Effector memory CD8-positive, alpha-beta T cell (primary cell): Measurements from ENCODE around the gene PUSL1.

Experiments
- ATAC-seq: fragments of 150-1000 bp; cut with Tn5 transposase; replicated peaks from 2 replicates; pipeline ENCODE4 v1.10.0; 2021; ENCODE audit warnings: mild to moderate bottlenecking, moderate library complexity
- DNase-seq, 3 experiments: peaks; one replicate each; pipeline ENCODE4 v3.0.0; 2021
- H3K27ac Mint-ChIP-seq, 2 donors: one replicate each; pipeline ENCODE4 v1.8.0; 2022; ENCODE audit warnings: mild to moderate bottlenecking in 2 of 2, mixed read lengths in 2 of 2, moderate library complexity in 2 of 2
- H3K27me3 Mint-ChIP-seq, 2 donors: one replicate each; pipeline ENCODE4 v1.8.0; 2022; ENCODE audit warnings: mixed read lengths in 2 of 2
- H3K36me3 Mint-ChIP-seq: one replicate; pipeline ENCODE4 v1.8.0; 2022; ENCODE audit warnings: mild to moderate bottlenecking, moderate library complexity, mixed read lengths; ENCODE audit not compliant: insufficient read depth
- H3K4me1 Mint-ChIP-seq, 2 donors: one replicate each; pipeline ENCODE4 v1.8.0; 2022; ENCODE audit warnings: low read depth in 2 of 2, mixed read lengths in 2 of 2
- H3K4me3 Mint-ChIP-seq, 2 donors: one replicate each; pipeline ENCODE4 v1.8.0; 2022; ENCODE audit warnings: mild to moderate bottlenecking in 2 of 2, mixed read lengths in 2 of 2, moderate library complexity in 2 of 2
- H3K9me3 Mint-ChIP-seq, 2 donors: one replicate each; pipeline ENCODE4 v1.8.0; 2022; ENCODE audit warnings: mixed read lengths in 2 of 2

The PUSL1 gene

DNA sequence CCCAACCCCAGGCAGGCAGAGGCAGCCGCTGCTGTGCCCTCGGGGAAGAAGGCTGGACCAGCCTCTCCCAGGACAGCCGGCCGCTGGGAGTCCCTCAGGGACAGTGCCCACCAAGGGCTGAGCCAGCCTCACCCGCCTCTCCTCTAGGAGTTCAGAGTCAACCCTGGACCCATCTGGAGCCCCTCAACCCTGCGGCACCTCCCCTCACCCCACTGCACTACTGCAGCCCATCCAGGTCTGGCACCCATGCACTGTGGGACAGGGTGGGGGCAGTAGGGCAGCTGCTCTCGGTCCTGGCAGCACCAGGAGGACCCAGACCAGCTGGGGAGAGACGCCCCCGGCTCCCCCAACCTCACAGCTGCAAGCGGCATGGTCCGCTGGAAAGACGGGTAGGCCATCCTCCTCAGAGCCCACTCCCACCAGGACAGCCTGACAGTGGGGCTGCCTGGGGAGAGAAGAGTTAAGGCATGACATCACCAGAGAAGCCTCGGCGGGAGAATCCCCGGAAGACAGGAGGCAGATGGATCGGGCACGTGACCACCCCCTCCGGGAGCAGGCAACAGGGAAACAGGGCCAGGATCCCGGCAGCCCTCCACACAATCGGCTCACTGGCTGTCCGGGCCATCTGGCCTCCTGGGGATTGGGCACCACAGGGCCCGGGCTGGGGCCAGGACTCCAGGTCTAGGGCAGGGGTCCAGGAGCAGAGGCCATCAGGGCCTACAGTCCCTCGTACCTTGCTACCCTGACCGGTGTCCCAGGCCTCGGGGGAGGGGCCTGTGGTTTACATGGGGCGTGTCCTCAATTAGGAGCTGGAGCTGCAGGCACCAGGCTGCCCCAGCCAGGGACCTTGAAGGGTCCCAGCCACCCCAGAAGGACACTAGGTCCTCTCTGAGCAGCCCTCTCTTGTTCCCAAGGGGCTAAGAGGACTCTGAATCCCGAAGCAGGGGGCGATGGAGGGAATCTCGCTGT is 3.8 kb upstream of the PUSL1 start:
- Mint-ChIP-seq H3K9me3 (no peaks in the 10 kb centered on the region), H3K36me3 (peaks cover 19% of the 10 kb centered on the region), H3K27me3 (no peaks in the 10 kb centered on the region), H3K27ac (peak overlapping the region in 1 of 2 donors; percentile 78), H3K4me1 (peaks cover 17 to 20% of the 10 kb centered on the region in 2 donors), H3K4me3 (peak overlapping the region; percentile 80 to 84)
- ATAC-seq (no peak), DNase-seq (no peak)

- ATAC-seq (peak; percentile 39), DNase-seq (peak; percentile 71 to 73 (median 72))
- H3K36me3 Mint-ChIP-seq = peaks cover 28% of the 10 kb centered on the region
- H3K4me1 Mint-ChIP-seq = peaks cover 17 to 20% of the 10 kb centered on the region in 2 donors
- no peaks in the 10 kb centered on the region for H3K27me3 Mint-ChIP-seq
- H3K9me3 Mint-ChIP-seq = no peaks in the 10 kb centered on the region
- H3K27ac Mint-ChIP-seq = peak overlapping the region; percentile 58 to 78
- H3K4me3 Mint-ChIP-seq = peak overlapping the region; percentile 80 to 84
Measured at GRCh38 chr1:1305300-1306069, 2.9 kb upstream of the PUSL1 start.

GRCh38 chr1:1306070-1306660 is 2.2 kb upstream of the PUSL1 start:
- peak overlapping the region; percentile 80 to 84 for H3K4me3 Mint-ChIP-seq
- H3K36me3 Mint-ChIP-seq = peaks cover 31% of the 10 kb centered on the region
- no peaks in the 10 kb centered on the region for H3K27me3 Mint-ChIP-seq

DNA sequence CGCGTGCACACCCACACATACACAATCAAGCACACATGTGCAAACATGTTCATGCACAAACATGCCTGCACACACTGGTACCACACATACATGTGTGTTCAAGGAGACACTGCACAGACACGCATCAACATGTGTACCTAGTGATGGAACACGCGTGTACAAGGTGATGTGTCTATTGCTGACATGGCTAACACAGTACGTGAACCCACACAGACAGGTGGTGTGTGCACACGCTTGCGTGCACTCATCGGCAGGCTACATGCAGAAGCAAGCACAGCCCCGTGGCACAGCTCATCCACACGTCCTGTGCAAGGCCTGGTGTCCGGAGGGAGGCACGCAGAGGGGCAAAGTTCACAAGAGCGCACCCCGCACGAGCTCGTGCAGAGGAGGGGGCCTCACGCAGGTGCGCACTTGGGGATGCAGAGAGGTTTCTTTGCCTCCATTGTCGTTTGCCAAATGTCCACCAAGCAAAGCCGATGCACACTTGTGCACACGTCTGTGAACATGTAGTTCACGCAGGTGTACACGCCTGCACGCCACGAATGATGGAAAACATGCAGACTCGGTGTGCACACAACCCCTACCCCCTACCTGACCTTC is 1.6 kb upstream of the PUSL1 start:
- peak overlapping the region; percentile 80 to 84 for H3K4me3 Mint-ChIP-seq
- ATAC-seq = no peak
- no peak for DNase-seq
- H3K27ac Mint-ChIP-seq = peak overlapping the region in 1 of 2 donors; percentile 78
- H3K36me3 Mint-ChIP-seq = peaks cover 35% of the 10 kb centered on the region
- no peaks in the 10 kb centered on the region for H3K9me3 Mint-ChIP-seq
- H3K27me3 Mint-ChIP-seq = no peaks in the 10 kb centered on the region
- H3K4me1 Mint-ChIP-seq = peaks cover 17 to 20% of the 10 kb centered on the region in 2 donors

More at GRCh38 chr1:1306070-1306660, 2.2 kb upstream of the PUSL1 start:
- peaks cover 17 to 20% of the 10 kb centered on the region in 2 donors for H3K4me1 Mint-ChIP-seq
- no peaks in the 10 kb centered on the region for H3K9me3 Mint-ChIP-seq
- DNase-seq (no peak), ATAC-seq (no peak)
- H3K27ac Mint-ChIP-seq = peak overlapping the region; percentile 58 to 78

DNA sequence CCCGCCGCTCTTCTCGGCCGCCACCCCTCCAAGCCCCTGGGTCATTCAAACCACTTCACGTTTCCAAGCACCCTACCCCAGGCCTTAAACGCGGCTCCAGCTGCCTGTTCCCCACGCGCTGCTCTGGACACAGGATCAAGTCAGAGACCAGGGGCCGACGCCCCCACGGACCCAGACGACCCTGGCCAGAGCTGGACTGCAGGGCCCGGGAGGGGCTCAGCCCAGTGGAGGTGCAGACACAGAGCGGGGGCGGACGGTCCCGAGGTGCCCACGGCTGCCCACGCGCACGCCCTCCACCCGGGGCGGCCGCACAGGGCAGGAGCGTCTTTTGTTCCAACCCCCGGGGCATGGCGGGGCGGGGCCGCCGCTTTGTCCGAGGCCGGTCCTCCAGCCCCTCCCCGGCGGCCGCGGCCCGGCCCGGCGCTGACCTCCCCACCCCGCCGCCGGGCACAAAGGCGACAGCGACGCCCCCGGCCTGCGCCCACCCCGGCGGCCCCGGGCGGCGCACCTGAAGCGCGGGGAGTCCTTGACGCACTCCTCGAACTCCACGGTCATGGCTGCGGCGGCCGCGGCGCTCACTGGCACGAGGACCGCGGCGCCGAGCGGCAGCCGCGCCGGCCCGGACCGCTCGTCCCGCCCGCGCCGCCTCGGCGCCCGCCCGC is 1.0 kb upstream of the PUSL1 start:
- no peaks in the 10 kb centered on the region for H3K9me3 Mint-ChIP-seq
- peak overlapping the region in 1 of 2 donors; percentile 78 for H3K27ac Mint-ChIP-seq

GRCh38 chr1:1308756-1309250 is 406 bp downstream of the PUSL1 start:
- Mint-ChIP-seq H3K27me3 (no peaks in the 10 kb centered on the region), H3K9me3 (no peaks in the 10 kb centered on the region), H3K4me3 (peak overlapping the region; percentile 79 to 80), H3K27ac (peak overlapping the region; percentile 75 to 78), H3K36me3 (peaks cover 40% of the 10 kb centered on the region), H3K4me1 (peaks cover 17 to 20% of the 10 kb centered on the region in 2 donors)
- no peak for DNase-seq
- no peak for ATAC-seq

More for the DNA sequence above, 1.0 kb upstream of the PUSL1 start:
- ATAC-seq (no peak), DNase-seq (peak in 1 of 3 experiments; percentile 16)
- Mint-ChIP-seq H3K36me3 (peaks cover 35% of the 10 kb centered on the region), H3K27me3 (no peaks in the 10 kb centered on the region), H3K4me1 (peaks cover 17 to 20% of the 10 kb centered on the region in 2 donors), H3K4me3 (peak overlapping the region; percentile 80 to 84)

DNA sequence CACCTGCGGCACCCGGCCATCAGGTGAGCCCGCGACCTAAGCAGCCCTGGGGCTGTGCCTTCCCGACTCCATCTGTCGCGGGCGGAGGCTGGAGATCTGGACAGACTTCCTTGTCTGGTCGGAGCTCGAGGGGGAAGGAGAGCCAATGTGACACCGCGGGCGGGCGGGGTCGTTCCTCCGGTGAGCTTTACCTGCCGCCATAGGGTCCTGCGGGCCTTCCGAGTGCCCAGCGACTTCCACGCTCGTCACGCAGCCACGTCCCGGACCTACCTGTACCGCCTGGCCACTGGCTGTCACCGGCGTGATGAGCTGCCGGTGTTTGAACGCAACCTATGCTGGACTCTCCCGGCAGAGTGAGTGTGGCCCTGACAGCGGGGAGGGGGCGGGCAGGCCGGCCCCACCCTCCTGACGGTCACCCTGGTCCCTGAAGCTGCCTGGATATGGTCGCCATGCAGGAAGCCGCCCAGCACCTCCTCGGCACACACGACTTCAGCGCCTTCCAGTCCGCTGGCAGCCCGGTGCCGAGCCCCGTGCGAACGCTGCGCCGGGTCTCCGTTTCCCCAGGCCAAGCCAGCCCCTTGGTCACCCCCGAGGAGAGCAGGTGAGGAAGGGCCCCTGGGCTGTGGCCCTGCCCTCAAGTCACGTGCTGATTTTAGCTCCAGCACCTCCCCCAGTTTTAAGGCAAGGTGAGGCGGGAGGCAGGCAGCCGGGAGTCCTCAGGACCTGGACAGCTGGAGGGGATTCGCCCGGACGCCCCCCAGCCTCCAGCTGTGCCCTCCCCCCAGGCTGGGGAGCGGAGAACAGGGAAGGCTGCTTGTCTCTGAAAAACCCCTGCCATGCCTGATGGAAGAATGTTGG is 1.1 kb downstream of the PUSL1 start:
- Mint-ChIP-seq H3K4me3 (peak overlapping the region; percentile 58 to 69), H3K27me3 (no peaks in the 10 kb centered on the region), H3K4me1 (peaks cover 17 to 19% of the 10 kb centered on the region in 2 donors), H3K9me3 (no peaks in the 10 kb centered on the region), H3K27ac (peak overlapping the region in 1 of 2 donors; percentile 78), H3K36me3 (peaks cover 43% of the 10 kb centered on the region)
- DNase-seq (peak in 1 of 3 experiments; percentile 20), ATAC-seq (no peak)

DNA sequence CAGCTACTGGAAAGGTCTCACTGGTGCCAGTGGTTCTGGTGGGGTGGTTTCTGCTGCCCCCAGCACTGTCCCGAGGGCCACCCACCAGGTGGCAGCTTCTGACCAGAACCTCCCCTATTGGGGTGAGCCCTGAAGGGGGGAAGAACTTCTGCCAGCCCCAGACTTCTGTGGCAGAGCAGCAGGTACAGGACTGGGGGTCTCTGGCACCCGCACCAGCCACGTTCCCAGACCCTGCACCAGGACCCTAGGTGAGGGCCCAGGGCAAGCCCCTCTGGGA is 1.6 kb downstream of the PUSL1 start:
- no peaks in the 10 kb centered on the region for H3K27me3 Mint-ChIP-seq
- H3K9me3 Mint-ChIP-seq = no peaks in the 10 kb centered on the region
- no peak for DNase-seq
- peaks cover 17 to 19% of the 10 kb centered on the region in 2 donors for H3K4me1 Mint-ChIP-seq
- no peak for ATAC-seq
- peaks cover 48% of the 10 kb centered on the region for H3K36me3 Mint-ChIP-seq
- H3K4me3 Mint-ChIP-seq = peak overlapping the region; percentile 58 to 69
- peak overlapping the region in 1 of 2 donors; percentile 78 for H3K27ac Mint-ChIP-seq

DNA sequence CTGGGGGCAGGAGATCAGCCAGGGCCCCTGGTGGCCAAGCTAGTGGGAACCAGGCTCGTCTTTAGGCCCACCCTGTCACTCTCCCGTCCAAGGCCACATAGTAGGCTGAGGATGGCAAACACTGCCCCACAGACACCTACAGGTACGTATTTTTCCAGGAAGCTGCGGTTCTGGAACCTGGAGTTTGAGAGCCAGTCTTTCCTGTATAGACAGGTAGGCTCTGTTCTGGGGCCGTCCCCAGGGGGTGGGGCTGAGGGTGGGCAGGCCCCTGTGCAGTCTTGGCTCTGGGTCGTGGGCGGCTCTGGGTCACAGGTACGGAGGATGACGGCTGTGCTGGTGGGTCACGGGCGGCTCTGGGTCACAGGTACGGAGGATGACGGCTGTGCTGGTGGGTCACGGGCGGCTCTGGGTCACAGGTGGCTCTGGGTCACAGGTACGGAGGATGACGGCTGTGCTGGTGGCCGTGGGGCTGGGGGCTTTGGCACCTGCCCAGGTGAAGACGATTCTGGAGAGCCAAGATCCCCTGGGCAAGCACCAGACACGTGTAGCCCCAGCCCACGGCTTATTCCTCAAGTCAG is 2.2 kb downstream of the PUSL1 start:
- Mint-ChIP-seq H3K9me3 (no peaks in the 10 kb centered on the region), H3K27ac (peak overlapping the region in 1 of 2 donors; percentile 53), H3K36me3 (peaks cover 50% of the 10 kb centered on the region), H3K4me3 (peak overlapping the region; percentile 29 to 43), H3K27me3 (no peaks in the 10 kb centered on the region), H3K4me1 (peaks cover 17 to 19% of the 10 kb centered on the region in 2 donors)
- no peak for ATAC-seq
- no peak for DNase-seq

GRCh38 chr1:1311107-1312104 is 3.0 kb downstream of the PUSL1 start:
- H3K36me3 Mint-ChIP-seq = peaks cover 53% of the 10 kb centered on the region
- H3K4me3 Mint-ChIP-seq = peak overlapping the region in 1 of 2 donors; percentile 43
- H3K4me1 Mint-ChIP-seq = peaks cover 9 to 12% of the 10 kb centered on the region in 2 donors
- ATAC-seq (no peak), DNase-seq (no peak)
- no peaks in the 10 kb centered on the region for H3K27me3 Mint-ChIP-seq
- peak overlapping the region in 1 of 2 donors; percentile 82 for H3K27ac Mint-ChIP-seq
- no peaks in the 10 kb centered on the region for H3K9me3 Mint-ChIP-seq
